ENCODE results near the gene LBX2. TPM values are rescaled to one million over a fixed set of nuclear protein-coding genes. Genes with fewer than 3 reads are reported as not detected.

The LBX2 gene
- total RNA-seq, 1 experiment from 2014 or later: 9.6 TPM

DNA sequence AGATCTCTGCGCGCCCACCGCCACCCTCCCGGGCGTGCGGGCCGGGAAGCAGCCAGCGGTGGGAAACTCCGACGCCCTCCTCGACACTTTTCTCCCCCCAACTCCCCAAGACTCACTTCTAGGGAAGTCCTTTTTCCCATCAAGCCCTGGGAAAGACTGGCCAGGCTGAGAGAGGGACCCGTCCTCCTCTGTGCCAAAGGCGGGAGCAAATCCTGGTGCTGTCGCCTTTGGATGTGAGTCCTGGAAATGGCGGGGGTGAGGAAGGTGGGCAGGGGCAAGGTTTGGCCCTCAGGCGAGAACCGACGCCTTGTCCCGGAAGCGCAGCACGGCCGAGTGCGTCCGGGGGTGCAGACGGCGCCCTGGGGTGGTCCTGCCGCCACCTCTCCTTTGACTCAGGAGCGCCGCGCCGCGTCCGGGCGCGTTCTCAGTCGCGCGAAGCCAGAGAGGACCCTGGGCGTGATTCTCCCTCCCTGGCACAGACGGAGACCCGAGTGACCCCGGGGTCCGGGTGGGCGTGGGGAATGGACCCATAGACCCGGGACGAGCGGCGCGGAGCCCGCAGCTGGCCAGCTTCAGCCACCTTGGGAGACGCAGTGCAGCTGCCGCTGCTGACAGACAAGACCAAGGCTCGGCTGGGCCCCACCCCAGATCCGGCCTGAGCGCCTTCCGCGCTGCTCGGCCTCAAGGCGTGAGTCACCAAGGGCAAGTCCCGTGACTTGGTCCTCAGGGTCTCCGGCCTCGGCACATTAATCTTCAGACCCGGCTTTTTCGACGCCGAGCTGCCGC is 3.5 kb upstream of the LBX2 start:
- peak overlapping the region; percentile 98 for H3K27ac ChIP-seq (ENCODE audit: low read length)
- ChIA-PET CTCF (interaction anchor here (0.6 kb wide), 1 partner anchor 82 kb away, joined by 7 read pairs; no protein-coding TSS in a partner anchor), POLR2A (no interaction called here)
- ATAC-seq (peak; percentile 56), DNase-seq (ENCODE audit: low read depth, low spot score) (no peak)
- TF ChIP-seq, protein P1, sequence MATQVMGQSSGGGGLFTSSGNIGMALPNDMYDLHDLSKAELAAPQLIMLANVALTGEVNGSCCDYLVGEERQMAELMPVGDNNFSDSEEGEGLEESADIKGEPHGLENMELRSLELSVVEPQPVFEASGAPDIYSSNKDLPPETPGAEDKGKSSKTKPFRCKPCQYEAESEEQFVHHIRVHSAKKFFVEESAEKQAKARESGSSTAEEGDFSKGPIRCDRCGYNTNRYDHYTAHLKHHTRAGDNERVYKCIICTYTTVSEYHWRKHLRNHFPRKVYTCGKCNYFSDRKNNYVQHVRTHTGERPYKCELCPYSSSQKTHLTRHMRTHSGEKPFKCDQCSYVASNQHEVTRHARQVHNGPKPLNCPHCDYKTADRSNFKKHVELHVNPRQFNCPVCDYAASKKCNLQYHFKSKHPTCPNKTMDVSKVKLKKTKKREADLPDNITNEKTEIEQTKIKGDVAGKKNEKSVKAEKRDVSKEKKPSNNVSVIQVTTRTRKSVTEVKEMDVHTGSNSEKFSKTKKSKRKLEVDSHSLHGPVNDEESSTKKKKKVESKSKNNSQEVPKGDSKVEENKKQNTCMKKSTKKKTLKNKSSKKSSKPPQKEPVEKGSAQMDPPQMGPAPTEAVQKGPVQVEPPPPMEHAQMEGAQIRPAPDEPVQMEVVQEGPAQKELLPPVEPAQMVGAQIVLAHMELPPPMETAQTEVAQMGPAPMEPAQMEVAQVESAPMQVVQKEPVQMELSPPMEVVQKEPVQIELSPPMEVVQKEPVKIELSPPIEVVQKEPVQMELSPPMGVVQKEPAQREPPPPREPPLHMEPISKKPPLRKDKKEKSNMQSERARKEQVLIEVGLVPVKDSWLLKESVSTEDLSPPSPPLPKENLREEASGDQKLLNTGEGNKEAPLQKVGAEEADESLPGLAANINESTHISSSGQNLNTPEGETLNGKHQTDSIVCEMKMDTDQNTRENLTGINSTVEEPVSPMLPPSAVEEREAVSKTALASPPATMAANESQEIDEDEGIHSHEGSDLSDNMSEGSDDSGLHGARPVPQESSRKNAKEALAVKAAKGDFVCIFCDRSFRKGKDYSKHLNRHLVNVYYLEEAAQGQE (IDR thresholded peaks at IDR 0.05; ENCODE audit: insufficient read depth in 1 of 2, low read depth in 2 of 2, low read length in 1 of 2): 0 out of 4 replicates have a peak, but pooled peaks of 1 of the 2 experiments have one; percentile 4
- TF ChIP-seq SIN3A (IDR thresholded peaks at IDR 0.05; ENCODE audit: borderline replicate concordance, insufficient read depth, low read depth, low read length): 0 out of 2 replicates have a peak, but pooled peaks have one; percentile 76
- peak; percentile 85 for TF ChIP-seq POLR2AphosphoS5 (IDR thresholded peaks at IDR 0.05; ENCODE audit: low read depth, low read length)
- TF ChIP-seq, protein P2, sequence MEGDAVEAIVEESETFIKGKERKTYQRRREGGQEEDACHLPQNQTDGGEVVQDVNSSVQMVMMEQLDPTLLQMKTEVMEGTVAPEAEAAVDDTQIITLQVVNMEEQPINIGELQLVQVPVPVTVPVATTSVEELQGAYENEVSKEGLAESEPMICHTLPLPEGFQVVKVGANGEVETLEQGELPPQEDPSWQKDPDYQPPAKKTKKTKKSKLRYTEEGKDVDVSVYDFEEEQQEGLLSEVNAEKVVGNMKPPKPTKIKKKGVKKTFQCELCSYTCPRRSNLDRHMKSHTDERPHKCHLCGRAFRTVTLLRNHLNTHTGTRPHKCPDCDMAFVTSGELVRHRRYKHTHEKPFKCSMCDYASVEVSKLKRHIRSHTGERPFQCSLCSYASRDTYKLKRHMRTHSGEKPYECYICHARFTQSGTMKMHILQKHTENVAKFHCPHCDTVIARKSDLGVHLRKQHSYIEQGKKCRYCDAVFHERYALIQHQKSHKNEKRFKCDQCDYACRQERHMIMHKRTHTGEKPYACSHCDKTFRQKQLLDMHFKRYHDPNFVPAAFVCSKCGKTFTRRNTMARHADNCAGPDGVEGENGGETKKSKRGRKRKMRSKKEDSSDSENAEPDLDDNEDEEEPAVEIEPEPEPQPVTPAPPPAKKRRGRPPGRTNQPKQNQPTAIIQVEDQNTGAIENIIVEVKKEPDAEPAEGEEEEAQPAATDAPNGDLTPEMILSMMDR (IDR thresholded peaks at IDR 0.05): peak; percentile 85
- TF ChIP-seq TCF7L2 (IDR thresholded peaks at IDR 0.05; ENCODE audit: low read depth, low read length): peak; percentile 61; the same call in 1 of the 2 replicates
- H3K27me3 ChIP-seq (ENCODE audit: control insufficient read depth, insufficient read depth, low read length): no peaks in the 10 kb centered on the region
- in situ Hi-C loops (cut with HindIII; ENCODE audit: low pct_unique_long_range_greater_than_20kb, low sequenced_read_pairs): no loop called here
- H3K4me3 ChIP-seq (ENCODE audit: low read depth in 2 of 2, low read length in 2 of 2): peak overlapping the region; percentile 86 to 94
- peaks cover 55% of the 10 kb centered on the region for H3K4me1 ChIP-seq (ENCODE audit: control insufficient read depth, insufficient read depth, low read length)
- BruUV-seq (replicated peaks): no TSS peak
- H3K36me3 ChIP-seq (ENCODE audit: control insufficient read depth, insufficient read depth, low read length): peaks cover 2% of the 10 kb centered on the region
- no peaks in the 10 kb centered on the region for H3K9me3 ChIP-seq (ENCODE audit: control insufficient read depth, insufficient read depth, low read depth, low read length)
- intact Hi-C loops (cut with micrococcal nuclease; ENCODE audit: unreplicated experiment): loop anchor here (10.0 kb wide), 1 partner anchor 82 kb away; no protein-coding TSS in a partner anchor

DNA sequence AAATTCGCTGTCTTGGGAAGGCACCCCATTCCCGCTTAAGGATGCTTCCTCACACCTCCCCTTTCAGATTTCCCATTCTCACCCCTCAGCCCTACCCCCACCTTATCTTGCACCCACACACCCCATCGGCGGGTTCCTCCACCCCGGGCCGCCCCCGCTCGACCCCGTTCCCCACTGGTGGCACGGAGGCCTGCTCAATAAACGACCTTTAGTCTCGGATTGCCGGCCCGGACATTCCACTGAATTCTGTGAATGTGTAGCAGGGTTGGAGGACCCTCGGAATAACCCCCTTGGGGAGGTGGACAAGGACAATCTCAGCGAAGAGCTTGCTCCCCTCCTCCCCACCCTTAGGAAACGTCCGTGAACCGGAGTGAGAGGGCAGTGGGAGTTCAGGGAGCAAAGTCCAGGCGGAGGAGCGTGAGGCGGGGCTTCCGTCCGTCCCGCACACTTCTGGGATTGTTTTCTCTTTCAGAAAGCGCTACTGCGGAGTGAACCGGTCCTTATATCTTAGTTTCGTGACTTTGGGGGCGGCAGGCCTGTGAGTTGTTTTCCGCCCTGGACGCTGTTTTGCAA is 2.8 kb upstream of the LBX2 start:
- Histone ChIP-seq H3K27ac (ENCODE audit: low read length) (peak overlapping the region; percentile 98), H3K27me3 (ENCODE audit: control insufficient read depth, insufficient read depth, low read length) (no peaks in the 10 kb centered on the region), H3K9me3 (ENCODE audit: control insufficient read depth, insufficient read depth, low read depth, low read length) (no peaks in the 10 kb centered on the region), H3K4me1 (ENCODE audit: control insufficient read depth, insufficient read depth, low read length) (peaks cover 55% of the 10 kb centered on the region), H3K4me3 (ENCODE audit: low read depth in 2 of 2, low read length in 2 of 2) (peak overlapping the region; percentile 86 to 94), H3K36me3 (ENCODE audit: control insufficient read depth, insufficient read depth, low read length) (no peaks in the 10 kb centered on the region; the same call in 1 of the 2 replicates)
- no TSS peak for BruUV-seq (replicated peaks)
- in situ Hi-C loops (cut with HindIII; ENCODE audit: low pct_unique_long_range_greater_than_20kb, low sequenced_read_pairs): no loop called here
- TF ChIP-seq, protein P1 (IDR thresholded peaks at IDR 0.05; ENCODE audit: insufficient read depth in 1 of 2, low read depth in 2 of 2, low read length in 1 of 2): 0 out of 4 replicates have a peak, but pooled peaks of 1 of the 2 experiments have one; percentile 25
- TF ChIP-seq, protein P2 (IDR thresholded peaks at IDR 0.05): no peak
- DNase-seq (ENCODE audit: low read depth, low spot score): no peak
- no peak for ATAC-seq
- POLR2A ChIA-PET: no interaction called here
- intact Hi-C loops (cut with micrococcal nuclease; ENCODE audit: unreplicated experiment): loop anchor here (10.0 kb wide), 1 partner anchor 83 kb away; no protein-coding TSS in a partner anchor
- CTCF ChIA-PET: interaction anchor here (0.9 kb wide), 1 partner anchor 84 kb away, joined by 3 read pairs; no protein-coding TSS in a partner anchor

All from Panc1 (cell line).